Common myeloid progenitor, CD34-positive (primary cell): ENCODE results near the gene PDE3B.
"Not testable (repeated sequence)": the region's sequence is repeated elsewhere in the genome, so short reads cannot be mapped to it uniquely, and the experiment has no call there.

Experiments
- CTCF ChIA-PET: fragments of 350-600 bp; sonication (Branson Sonifier 250); formaldehyde crosslinking; loops from one replicate; lab custom pipeline; 2021; ENCODE audit warnings: antibody characterized with exemption; lab: Charles Lee
- POLR2A ChIA-PET: fragments of 350-600 bp; sonication (Branson Sonifier 250); formaldehyde crosslinking; loops from one replicate; lab custom pipeline; 2021; ENCODE audit warnings: antibody characterized with exemption; lab: Charles Lee
- DNase-seq, 3 donors: peaks; one replicate each; pipeline versions ENCODE4 v3.0.0 to v3.0.0-alpha.2; 2013
- H3K27ac ChIP-seq, 2 experiments: 1 replicate in 1 of 2; 2 replicates in 1 of 2; pipeline ENCODE4 v1.7.0; 2013; ENCODE audit warnings: inconsistent platforms in 2 of 2, low read length in 2 of 2, mild to moderate bottlenecking in 2 of 2, low read depth in 1 of 2, moderate library complexity in 1 of 2; ENCODE audit not compliant: severe bottlenecking in 2 of 2, insufficient read depth in 1 of 2, poor library complexity in 1 of 2
- H3K27me3 ChIP-seq, 5 experiments: replicated peaks in 2 of 5; 1 replicate in 3 of 5; 2 replicates in 2 of 5; pipeline versions ENCODE4 v1.6.1 to v1.7.0; 2013; ENCODE audit warnings: low read length in 4 of 5, mild to moderate bottlenecking in 2 of 5, moderate library complexity in 2 of 5, inconsistent platforms in 1 of 5; ENCODE audit not compliant: insufficient read depth in 5 of 5, control insufficient read depth in 4 of 5
- H3K36me3 ChIP-seq, 4 experiments: 1 replicate in 2 of 4; 2 replicates in 2 of 4; pipeline versions ENCODE4 v1.6.1 to v1.7.0; 2013; ENCODE audit warnings: low read length in 3 of 4, control low read depth in 1 of 4, mild to moderate bottlenecking in 1 of 4; ENCODE audit not compliant: control insufficient read depth in 4 of 4, insufficient read depth in 4 of 4
- H3K4me1 ChIP-seq, 4 experiments: 1 replicate in 3 of 4; 2 replicates in 1 of 4; pipeline versions ENCODE4 v1.6.1 to v1.7.1; 2013; ENCODE audit warnings: low read length in 3 of 4, mild to moderate bottlenecking in 3 of 4, control low read depth in 1 of 4, inconsistent platforms in 1 of 4, moderate library complexity in 1 of 4; ENCODE audit not compliant: control insufficient read depth in 4 of 4, insufficient read depth in 4 of 4; ENCODE audit errors: control extremely low read depth in 1 of 4
- H3K4me3 ChIP-seq, 7 experiments: 1 replicate in 4 of 7; 2 replicates in 3 of 7; pipeline versions ENCODE4 v1.5.1 to v1.7.0; 2013; ENCODE audit warnings: mild to moderate bottlenecking in 7 of 7, low read length in 6 of 7, moderate library complexity in 6 of 7, inconsistent platforms in 2 of 7, low read depth in 2 of 7, control low read depth in 1 of 7; ENCODE audit not compliant: insufficient read depth in 4 of 7, control insufficient read depth in 1 of 7; ENCODE audit errors: extremely low read depth in 1 of 7
- H3K9me3 ChIP-seq, 5 experiments: 1 replicate in 4 of 5; 2 replicates in 1 of 5; pipeline versions ENCODE4 v1.6.1 to v1.7.1; 2013; ENCODE audit warnings: low read length in 4 of 5, mild to moderate bottlenecking in 2 of 5, inconsistent platforms in 1 of 5, low read depth in 1 of 5, moderate library complexity in 1 of 5; ENCODE audit not compliant: control insufficient read depth in 4 of 5, insufficient read depth in 2 of 5; ENCODE audit errors: control extremely low read depth in 1 of 5
- WGBS: methylation state at CpG from one replicate; pipeline ENCODE4 v1.1.5; 2013; ENCODE audit not compliant: insufficient coverage; 5-methylcytosine and 5-hydroxymethylcytosine counted together

PDE3B gene

DNA sequence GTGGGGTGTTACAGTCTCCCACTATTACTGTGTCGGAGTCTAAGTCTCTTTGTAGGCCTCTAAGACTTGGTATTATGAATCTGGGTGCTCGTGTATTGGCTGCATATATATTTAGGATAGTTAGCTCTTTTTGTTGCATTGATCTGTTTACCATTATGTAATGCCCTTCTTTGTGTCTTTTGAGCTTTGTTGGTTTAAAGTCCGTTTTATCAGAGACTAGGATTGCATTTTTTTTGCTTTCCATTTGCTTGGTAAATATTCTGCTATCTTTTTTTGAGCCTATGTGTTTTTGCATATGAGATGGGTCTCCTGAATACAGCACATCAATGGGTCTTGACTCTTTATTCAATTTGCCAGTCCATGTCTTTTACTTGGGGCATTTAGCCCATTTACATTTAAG, 97.6 kb downstream of the PDE3B start:
- ChIA-PET CTCF (no interaction called here), POLR2A (no interaction called here)
- DNase-seq, result no peak
- peaks cover 0 to 7% (median 0%) of the 10 kb centered on the region in 5 experiments for H3K9me3 ChIP-seq
- H3K4me1 ChIP-seq, result no peaks in the 10 kb centered on the region
- 86% methylated on average over 1 of the region's 3 CpGs for whole genome bisulfite sequencing
- no peak overlapping the region for H3K4me3 ChIP-seq
- no peak overlapping the region for H3K27ac ChIP-seq
- H3K36me3 ChIP-seq, result no peaks in the 10 kb centered on the region
- no peaks in the 10 kb centered on the region for H3K27me3 ChIP-seq

DNA sequence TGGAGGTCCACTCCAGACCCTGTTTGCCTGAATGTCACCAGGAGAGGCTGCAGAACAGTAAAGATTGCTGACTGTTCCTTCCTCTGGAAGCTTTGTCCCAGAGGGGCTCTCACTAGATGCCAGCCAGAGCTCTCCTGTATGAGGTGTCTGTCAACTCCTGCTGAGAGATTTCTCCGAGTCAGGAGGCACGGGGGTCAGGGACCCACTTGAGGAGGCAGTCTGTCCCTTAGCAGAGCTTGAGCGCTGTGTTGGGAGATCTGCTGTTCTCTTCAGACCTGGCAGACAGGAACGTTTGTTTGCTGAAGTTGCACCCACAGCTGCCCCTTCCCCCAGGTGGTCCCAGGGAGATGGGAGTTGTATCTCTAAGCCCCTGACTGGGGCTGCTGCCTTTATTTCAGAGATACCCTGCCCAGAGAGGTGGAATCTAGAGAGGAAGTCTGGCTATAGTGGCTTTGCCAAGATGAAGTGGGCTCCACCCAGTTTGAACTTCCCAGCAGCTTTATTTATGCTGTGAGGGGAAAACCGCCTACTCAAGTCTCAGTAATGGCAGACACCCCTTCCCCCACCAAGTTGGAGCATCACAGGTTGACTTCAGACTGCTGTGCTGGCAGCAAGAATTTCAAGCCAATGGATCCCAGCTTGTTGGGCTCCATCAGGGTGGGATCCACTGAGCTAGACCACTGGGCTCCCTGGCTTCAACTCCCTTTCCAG, 99.4 kb downstream of the PDE3B start:
- DNase-seq, result no peak
- H3K27me3 ChIP-seq, result no peaks in the 10 kb centered on the region
- peaks cover 0 to 7% (median 0%) of the 10 kb centered on the region in 5 experiments for H3K9me3 ChIP-seq
- ChIA-PET CTCF (no interaction called here), POLR2A (interaction anchor here (0.6 kb wide), 1 partner anchor 34 kb away, joined by 3 read pairs; no protein-coding TSS in a partner anchor)
- H3K27ac ChIP-seq, result no peak overlapping the region
- H3K36me3 ChIP-seq, result no peaks in the 10 kb centered on the region
- no peak overlapping the region for H3K4me3 ChIP-seq
- 97% methylated on average over 5 of the region's 5 CpGs for WGBS
- H3K4me1 ChIP-seq, result peaks cover 0 to 2% (median 0%) of the 10 kb centered on the region in 4 experiments

DNA sequence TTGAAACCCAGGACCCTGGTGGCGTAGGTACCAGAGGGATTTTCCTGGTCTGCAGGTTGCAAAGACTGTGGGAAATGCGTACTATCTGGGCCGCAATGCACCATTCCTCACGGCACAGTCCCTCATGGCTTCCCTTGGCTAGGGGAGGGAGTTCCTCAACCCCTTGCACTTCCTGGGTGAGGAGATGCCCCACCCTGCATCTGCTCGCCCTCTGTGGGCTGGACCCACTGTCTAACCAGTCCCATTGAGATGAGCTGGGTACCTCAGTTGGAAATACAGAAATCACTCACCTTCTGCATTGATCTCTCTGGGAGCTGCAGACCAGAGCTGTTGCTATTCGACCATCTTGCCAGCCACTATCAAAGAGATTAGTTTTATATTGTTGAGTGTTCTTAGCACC, 100.1 kb downstream of the PDE3B start:
- H3K36me3 ChIP-seq, H3K9me3 ChIP-seq, H3K27me3 ChIP-seq, DNase-seq, H3K4me1 ChIP-seq, POLR2A ChIA-PET, CTCF ChIA-PET, H3K27ac ChIP-seq, H3K4me3 ChIP-seq: not testable (repeated sequence)
- 100% methylated on average over 4 of the region's 6 CpGs for WGBS

DNA sequence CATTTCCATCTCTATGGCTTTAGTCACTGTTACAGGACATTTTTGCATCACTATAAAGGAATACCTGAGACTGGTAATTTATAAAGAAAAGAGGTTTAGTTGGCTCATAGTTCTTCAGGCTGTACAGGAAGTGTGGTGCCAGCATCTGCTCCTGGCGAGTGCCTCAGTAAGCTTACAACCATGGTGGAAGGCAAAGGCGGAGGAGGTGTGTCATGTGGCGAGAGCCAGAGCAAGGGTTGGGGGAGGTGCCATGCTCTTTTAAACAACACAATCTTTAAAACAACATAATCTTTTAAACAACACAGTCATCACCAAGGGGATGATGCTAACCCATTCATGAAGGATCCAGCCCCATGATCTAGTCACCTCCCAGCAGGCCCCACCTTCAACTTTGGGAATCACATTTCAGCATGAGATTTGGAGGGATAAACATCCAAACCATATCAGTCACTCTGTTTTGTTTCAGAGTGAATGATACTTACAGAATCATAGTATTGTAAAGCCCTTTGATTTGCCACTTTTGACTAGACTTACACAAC, 103.3 kb downstream of the PDE3B start:
- no peak for DNase-seq
- ChIA-PET CTCF (no interaction called here), POLR2A (no interaction called here)
- Histone ChIP-seq H3K9me3 (peaks cover 0 to 4% (median 0%) of the 10 kb centered on the region in 5 experiments), H3K27ac (no peak overlapping the region), H3K4me3 (no peak overlapping the region), H3K36me3 (no peaks in the 10 kb centered on the region), H3K27me3 (peaks cover 0 to 7% (median 0%) of the 10 kb centered on the region in 5 experiments), H3K4me1 (peaks cover 0 to 8% (median 0%) of the 10 kb centered on the region in 4 experiments)
- 100% methylated on average over 1 of the region's 3 CpGs for WGBS

DNA sequence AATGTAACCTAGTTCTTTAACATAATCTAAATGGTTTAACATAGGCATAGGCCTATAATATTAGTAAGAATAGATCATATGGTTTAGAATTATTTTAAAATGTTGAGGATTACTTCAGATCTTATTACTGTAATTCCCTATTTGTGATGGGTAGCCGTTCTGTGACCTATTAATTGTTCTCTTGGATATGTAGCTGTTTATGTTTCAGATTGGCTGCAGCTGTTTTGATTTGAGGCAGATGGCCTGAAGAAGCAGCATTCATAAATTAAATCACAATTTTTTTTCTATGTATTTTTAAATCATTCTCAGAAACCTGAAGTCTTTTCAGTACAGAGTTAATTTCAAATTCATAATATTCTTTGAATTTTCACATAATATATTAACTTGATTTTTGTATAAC, 104.5 kb downstream of the PDE3B start:
- H3K4me3 ChIP-seq, result no peak overlapping the region
- ChIA-PET CTCF (interaction anchor here (0.8 kb wide), 2 partner anchors 210 to 391 kb away, joined by 3 to 5 read pairs; no protein-coding TSS in a partner anchor), POLR2A (no interaction called here)
- WGBS, result no CpG with 5 or more reads among the region's 1 CpG
- peaks cover 0 to 16% (median 6%) of the 10 kb centered on the region in 5 experiments for H3K27me3 ChIP-seq
- no peaks in the 10 kb centered on the region for H3K36me3 ChIP-seq
- DNase-seq, result no peak
- no peak overlapping the region for H3K27ac ChIP-seq
- H3K4me1 ChIP-seq, result peaks cover 0 to 8% (median 0%) of the 10 kb centered on the region in 4 experiments
- peaks cover 0 to 4% (median 0%) of the 10 kb centered on the region in 5 experiments for H3K9me3 ChIP-seq

DNA sequence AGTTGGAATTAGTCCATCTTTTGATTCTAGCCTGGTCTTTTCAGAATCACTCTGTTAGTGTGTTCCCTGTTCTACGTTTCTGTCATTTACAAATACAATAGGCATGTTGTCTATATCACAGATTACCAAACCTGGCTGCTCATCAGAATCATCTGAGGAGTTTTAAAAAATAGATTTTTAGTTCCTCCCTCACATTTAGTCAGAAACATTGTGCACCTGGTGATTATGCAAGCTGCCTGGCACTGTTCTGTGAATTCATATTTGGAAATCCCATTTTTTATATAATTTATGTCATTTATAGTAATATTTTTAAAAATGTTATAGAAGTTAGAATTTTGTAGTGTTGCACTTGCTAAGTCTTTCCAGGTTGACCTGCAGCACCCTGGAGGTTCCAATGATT, 107.3 kb downstream of the PDE3B start:
- POLR2A ChIA-PET, result no interaction called here
- Histone ChIP-seq H3K4me1 (peaks cover 0 to 8% (median 0%) of the 10 kb centered on the region in 4 experiments), H3K9me3 (no peaks in the 10 kb centered on the region), H3K27ac (no peak overlapping the region), H3K36me3 (no peaks in the 10 kb centered on the region), H3K27me3 (peaks cover 0 to 17% (median 8%) of the 10 kb centered on the region in 5 experiments), H3K4me3 (no peak overlapping the region)
- DNase-seq, result no peak
- no CpG with 5 or more reads among the region's 1 CpG for WGBS
- CTCF ChIA-PET, result no interaction called here

DNA sequence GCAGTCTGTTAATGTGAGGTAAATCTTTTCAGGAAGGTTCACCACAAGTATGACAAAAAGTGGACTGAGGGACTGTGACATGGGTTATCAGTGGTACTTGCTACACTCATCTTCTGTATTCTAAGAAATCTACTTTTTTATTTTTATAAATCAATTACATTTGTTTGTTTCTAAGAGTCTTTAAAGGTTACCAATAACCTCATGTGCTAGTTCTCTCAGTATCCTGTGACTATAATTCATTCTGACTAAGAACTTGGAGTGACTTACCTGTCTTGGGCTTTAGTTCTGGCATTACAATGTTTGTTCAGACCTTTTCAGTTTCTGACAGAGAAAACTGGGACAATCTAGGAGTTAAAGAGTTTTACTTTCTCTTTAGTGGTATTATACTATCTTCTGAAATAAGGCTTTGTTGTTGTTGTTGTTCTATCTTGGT, 108.4 kb downstream of the PDE3B start:
- POLR2A ChIA-PET, result no interaction called here
- Histone ChIP-seq H3K4me1 (peaks cover 0 to 6% (median 0%) of the 10 kb centered on the region in 4 experiments), H3K27ac (no peak overlapping the region), H3K36me3 (no peaks in the 10 kb centered on the region), H3K9me3 (no peaks in the 10 kb centered on the region), H3K27me3 (peaks cover 0 to 21% (median 14%) of the 10 kb centered on the region in 5 experiments), H3K4me3 (no peak overlapping the region)
- no peak for DNase-seq
- CTCF ChIA-PET, result no interaction called here
